Suprapubic skin (tissue), 4 donors: ENCODE measurements around the gene RIBC1.

Source experiments
- CTCF ChIP-seq, 2 donors: fragments of 200-600 bp in 1 of 2; fragments of 450-650 bp in 1 of 2; sonication (generic) in 1 of 2; IDR thresholded peaks; one replicate each; pipeline ENCODE4 v1.5.1; 2016 to 2019; ENCODE audit warnings: antibody characterized with exemption in 2 of 2, mild to moderate bottlenecking in 1 of 2, moderate library complexity in 1 of 2
- EP300 ChIP-seq: sonication (generic); formaldehyde crosslinking; IDR thresholded peaks from one replicate; pipeline ENCODE4 v1.6.1; 2017; ENCODE audit warnings: antibody characterized with exemption
- POLR2A ChIP-seq, 2 donors: fragments of 450-650 bp; IDR thresholded peaks; one replicate each; pipeline ENCODE4 v1.6.1; 2017; ENCODE audit warnings: antibody characterized with exemption in 2 of 2, mild to moderate bottlenecking in 2 of 2, moderate library complexity in 2 of 2
- POLR2AphosphoS5 ChIP-seq, 3 donors: sonication (generic); formaldehyde crosslinking; IDR thresholded peaks; one replicate each; pipeline ENCODE4 v1.6.1; 2017; ENCODE audit warnings: antibody characterized with exemption in 3 of 3

DNA sequence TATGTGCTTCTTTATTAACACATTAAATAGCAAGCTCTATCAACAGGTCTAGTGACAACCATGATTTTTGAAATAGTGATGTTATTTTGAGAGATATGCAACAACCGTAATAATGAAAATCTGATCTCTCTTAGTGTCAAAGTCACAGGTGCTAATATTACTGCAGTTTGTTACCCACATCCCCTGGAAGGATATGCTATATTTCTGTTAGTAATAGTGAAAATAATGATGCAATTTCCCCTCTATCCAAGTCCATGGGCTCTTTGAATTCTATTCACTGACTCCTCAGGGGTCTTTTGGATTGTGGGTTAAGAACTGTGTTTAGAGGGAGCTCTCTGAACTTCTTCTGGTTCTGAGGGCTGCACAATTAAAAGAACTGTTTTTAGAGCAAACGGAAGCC, 14.5 kb downstream of the RIBC1 start:
- TF ChIP-seq CTCF (IDR thresholded peaks at IDR 0.05) (no peak), POLR2A (IDR thresholded peaks at IDR 0.05) (no peak), POLR2AphosphoS5 (IDR thresholded peaks at IDR 0.05) (no peak), EP300 (no peak)
